Measurements from ENCODE around the gene B2M. TPM values are rescaled to one million over a fixed set of nuclear protein-coding genes. Genes with fewer than 3 reads are reported as not detected.

The B2M gene
- total RNA-seq, 1 experiment from 2014 or later = 388 TPM

DNA sequence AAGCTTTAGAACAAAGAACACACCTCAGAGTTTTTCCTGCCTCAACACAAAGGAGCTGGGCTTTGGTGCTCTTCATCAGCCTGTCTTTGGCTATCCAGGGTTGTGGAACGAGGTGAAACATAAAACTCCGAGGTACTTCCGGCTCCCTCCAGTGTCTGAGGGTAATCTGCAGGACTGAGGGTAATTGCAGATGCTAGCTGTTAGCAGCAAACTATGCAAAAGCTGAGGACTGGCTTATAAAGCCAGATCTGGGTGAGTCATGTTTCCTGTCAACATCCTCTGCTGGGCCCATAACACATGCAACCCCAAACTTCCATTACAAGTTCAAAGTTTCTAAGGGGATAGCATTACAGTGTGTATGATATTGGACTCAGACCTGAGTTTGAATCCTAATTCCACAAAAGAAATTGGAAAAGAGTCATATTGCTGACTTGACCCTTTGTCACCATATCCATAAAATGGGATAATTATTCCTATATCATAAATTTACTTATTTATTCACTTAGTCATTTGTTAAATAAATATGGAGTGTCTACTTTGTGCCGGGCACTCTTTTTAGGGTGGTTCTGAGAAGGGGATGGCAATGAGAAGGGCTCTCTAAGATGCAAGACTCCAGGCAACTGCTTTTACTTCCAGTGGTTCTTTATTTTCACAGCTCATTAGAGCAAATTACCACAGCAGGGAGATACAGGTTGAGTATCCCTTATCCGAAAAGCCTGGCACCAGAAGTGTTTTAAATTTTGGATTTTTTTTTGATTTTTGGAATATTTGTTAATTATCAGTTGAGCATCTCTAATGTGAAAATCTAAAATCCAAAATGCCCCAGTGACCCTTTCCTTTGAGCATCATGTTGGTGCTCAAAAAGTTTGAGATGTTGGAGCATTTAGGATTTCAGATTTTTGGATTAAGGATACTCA, 15.5 kb downstream of the B2M start:
- Histone ChIP-seq H2AFZ (ENCODE audit: low read depth, low read length, poor library complexity, severe bottlenecking) (peak overlapping the region; percentile 88), H3K27me3 (ENCODE audit: insufficient read depth, low read length) (no peaks in the 10 kb centered on the region), H3K9me3 (ENCODE audit: control insufficient read depth in 1 of 2, insufficient read depth in 1 of 2, low read depth in 1 of 2, low read length in 2 of 2) (no peaks in the 10 kb centered on the region), H3K9me2 (ENCODE audit: insufficient read depth) (no peaks in the 10 kb centered on the region), H3K27ac (ENCODE audit: low read depth, low read length) (peak overlapping the region; percentile 93), H3K36me3 (ENCODE audit: control insufficient read depth in 1 of 2, insufficient read depth in 2 of 2, low read length in 2 of 2) (peaks cover 0 to 2% of the 10 kb centered on the region in 2 experiments; a peak in 2 of 4 replicates), H3K4me2 (ENCODE audit: low read length) (peak overlapping the region; percentile 75), H4K20me1 (ENCODE audit: insufficient read depth) (no peaks in the 10 kb centered on the region), H3K4me3 (replicated peaks in 1 of 2; ENCODE audit: low read depth in 1 of 2, low read length in 2 of 2) (peak overlapping the region in 1 of 2 experiments; percentile 5; a peak in 1 of 4 replicates), H3K4me1 (ENCODE audit: control insufficient read depth in 1 of 2, insufficient read depth in 2 of 2, low read length in 2 of 2) (peaks cover 30 to 34% of the 10 kb centered on the region in 2 experiments), H3K9ac (ENCODE audit: low read length) (peak overlapping the region; percentile 32), H3K79me2 (ENCODE audit: insufficient read depth, low read length) (no peaks in the 10 kb centered on the region)
- CTCF ChIA-PET = interaction anchor here (1.2 to 3.7 kb wide), 4 partner anchors 10 to 64 kb away, joined by 4 to 30 read pairs (median 10); partner anchors contain the start of genes PATL2, SPG11 and TRIM69
- TSS peak; percentile 62 for BruUV-seq (replicated peaks)
- DNase-seq (ENCODE audit: low read depth, low spot score) = peak; percentile 52
- RAD21 ChIA-PET (ENCODE audit: low non-redundant PET in 1 of 2, low total read pairs in 2 of 2, uncharacterized antibody in 2 of 2, unreplicated experiment in 2 of 2) = no interaction called here
- POLR2A ChIA-PET = interaction anchor here (0.6 to 3.7 kb wide), 13 partner anchors 8 to 89 kb away, joined by 3 to 106 read pairs (median 5); partner anchors contain the start of genes B2M, PATL2, SPG11 and TRIM69
- intact Hi-C loops (cut with micrococcal nuclease) = no loop called here
- peak; percentile 20; the same call in 1 of the 2 replicates for ATAC-seq
- peak; percentile 63 for TF ChIP-seq FOSL1 (IDR thresholded peaks at IDR 0.05; ENCODE audit: low read depth)
- TF ChIP-seq EGR1 (IDR thresholded peaks at IDR 0.05; ENCODE audit: low read depth) = no peak
- TF ChIP-seq POLR2A (IDR thresholded peaks at IDR 0.05; ENCODE audit: borderline replicate concordance, extremely low read depth, insufficient read depth, insufficient read length) = peak; percentile 98
- no peak for TF ChIP-seq ELF1 (IDR thresholded peaks at IDR 0.05; ENCODE audit: borderline replicate concordance, low read depth)
- TF ChIP-seq EZH2 (IDR thresholded peaks at IDR 0.05) = no peak
- TF ChIP-seq, protein P1, sequence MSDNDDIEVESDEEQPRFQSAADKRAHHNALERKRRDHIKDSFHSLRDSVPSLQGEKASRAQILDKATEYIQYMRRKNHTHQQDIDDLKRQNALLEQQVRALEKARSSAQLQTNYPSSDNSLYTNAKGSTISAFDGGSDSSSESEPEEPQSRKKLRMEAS (IDR thresholded peaks at IDR 0.05) = no peak
- 0 out of 2 replicates have a peak, but pooled peaks have one; percentile 18 for TF ChIP-seq RAD21 (IDR thresholded peaks at IDR 0.05; ENCODE audit: low read depth)
- TF ChIP-seq, protein P2, sequence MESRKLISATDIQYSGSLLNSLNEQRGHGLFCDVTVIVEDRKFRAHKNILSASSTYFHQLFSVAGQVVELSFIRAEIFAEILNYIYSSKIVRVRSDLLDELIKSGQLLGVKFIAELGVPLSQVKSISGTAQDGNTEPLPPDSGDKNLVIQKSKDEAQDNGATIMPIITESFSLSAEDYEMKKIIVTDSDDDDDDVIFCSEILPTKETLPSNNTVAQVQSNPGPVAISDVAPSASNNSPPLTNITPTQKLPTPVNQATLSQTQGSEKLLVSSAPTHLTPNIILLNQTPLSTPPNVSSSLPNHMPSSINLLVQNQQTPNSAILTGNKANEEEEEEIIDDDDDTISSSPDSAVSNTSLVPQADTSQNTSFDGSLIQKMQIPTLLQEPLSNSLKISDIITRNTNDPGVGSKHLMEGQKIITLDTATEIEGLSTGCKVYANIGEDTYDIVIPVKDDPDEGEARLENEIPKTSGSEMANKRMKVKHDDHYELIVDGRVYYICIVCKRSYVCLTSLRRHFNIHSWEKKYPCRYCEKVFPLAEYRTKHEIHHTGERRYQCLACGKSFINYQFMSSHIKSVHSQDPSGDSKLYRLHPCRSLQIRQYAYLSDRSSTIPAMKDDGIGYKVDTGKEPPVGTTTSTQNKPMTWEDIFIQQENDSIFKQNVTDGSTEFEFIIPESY (IDR thresholded peaks at IDR 0.05; ENCODE audit: extremely low read depth, insufficient replicate concordance, low read length) = no peak
- TF ChIP-seq SRF (IDR thresholded peaks at IDR 0.05; ENCODE audit: low read depth) = no peak
- TF ChIP-seq, protein P3, sequence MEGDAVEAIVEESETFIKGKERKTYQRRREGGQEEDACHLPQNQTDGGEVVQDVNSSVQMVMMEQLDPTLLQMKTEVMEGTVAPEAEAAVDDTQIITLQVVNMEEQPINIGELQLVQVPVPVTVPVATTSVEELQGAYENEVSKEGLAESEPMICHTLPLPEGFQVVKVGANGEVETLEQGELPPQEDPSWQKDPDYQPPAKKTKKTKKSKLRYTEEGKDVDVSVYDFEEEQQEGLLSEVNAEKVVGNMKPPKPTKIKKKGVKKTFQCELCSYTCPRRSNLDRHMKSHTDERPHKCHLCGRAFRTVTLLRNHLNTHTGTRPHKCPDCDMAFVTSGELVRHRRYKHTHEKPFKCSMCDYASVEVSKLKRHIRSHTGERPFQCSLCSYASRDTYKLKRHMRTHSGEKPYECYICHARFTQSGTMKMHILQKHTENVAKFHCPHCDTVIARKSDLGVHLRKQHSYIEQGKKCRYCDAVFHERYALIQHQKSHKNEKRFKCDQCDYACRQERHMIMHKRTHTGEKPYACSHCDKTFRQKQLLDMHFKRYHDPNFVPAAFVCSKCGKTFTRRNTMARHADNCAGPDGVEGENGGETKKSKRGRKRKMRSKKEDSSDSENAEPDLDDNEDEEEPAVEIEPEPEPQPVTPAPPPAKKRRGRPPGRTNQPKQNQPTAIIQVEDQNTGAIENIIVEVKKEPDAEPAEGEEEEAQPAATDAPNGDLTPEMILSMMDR (IDR thresholded peaks at IDR 0.05 in 2 of 3, conservative IDR thresholded peaks at IDR 0.05 in 1 of 3; ENCODE audit: borderline replicate concordance in 1 of 3, insufficient read depth in 1 of 3, low read depth in 2 of 3, low read length in 2 of 3) = no peak
- TF ChIP-seq TCF7L2 (IDR thresholded peaks at IDR 0.05; ENCODE audit: borderline replicate concordance, extremely low read depth, insufficient read depth, insufficient read length) = peak; percentile 8
- TF ChIP-seq ZNF274 (IDR thresholded peaks at IDR 0.05; ENCODE audit: low read depth, low read length) = no peak
- peak; percentile 93 for TF ChIP-seq SIN3A (IDR thresholded peaks at IDR 0.05; ENCODE audit: low read depth)
- TF ChIP-seq YY1 (IDR thresholded peaks at IDR 0.05; ENCODE audit: extremely low read depth, insufficient replicate concordance, low read depth, low read length) = no peak
- no peak for TF ChIP-seq ZFX (IDR thresholded peaks at IDR 0.05)
- peak; percentile 93 for TF ChIP-seq POLR2AphosphoS5 (IDR thresholded peaks at IDR 0.05; ENCODE audit: low read depth, low read length)
- no peak for TF ChIP-seq CEBPB (IDR thresholded peaks at IDR 0.05; ENCODE audit: low read depth)
- TF ChIP-seq, protein P4, sequence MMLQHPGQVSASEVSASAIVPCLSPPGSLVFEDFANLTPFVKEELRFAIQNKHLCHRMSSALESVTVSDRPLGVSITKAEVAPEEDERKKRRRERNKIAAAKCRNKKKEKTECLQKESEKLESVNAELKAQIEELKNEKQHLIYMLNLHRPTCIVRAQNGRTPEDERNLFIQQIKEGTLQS (IDR thresholded peaks at IDR 0.05) = no peak
- peak; percentile 29 for TF ChIP-seq JUND (IDR thresholded peaks at IDR 0.05)
- TF ChIP-seq SP1 (IDR thresholded peaks at IDR 0.05; ENCODE audit: low read depth) = peak; percentile 33
- 0 out of 2 replicates have a peak, but pooled peaks have one; percentile 4 for TF ChIP-seq CBX3 (IDR thresholded peaks at IDR 0.05; ENCODE audit: low read depth)
